ENCODE measurements around the gene TFF3.

TFF3 gene, protein sequence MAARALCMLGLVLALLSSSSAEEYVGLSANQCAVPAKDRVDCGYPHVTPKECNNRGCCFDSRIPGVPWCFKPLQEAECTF

DNA sequence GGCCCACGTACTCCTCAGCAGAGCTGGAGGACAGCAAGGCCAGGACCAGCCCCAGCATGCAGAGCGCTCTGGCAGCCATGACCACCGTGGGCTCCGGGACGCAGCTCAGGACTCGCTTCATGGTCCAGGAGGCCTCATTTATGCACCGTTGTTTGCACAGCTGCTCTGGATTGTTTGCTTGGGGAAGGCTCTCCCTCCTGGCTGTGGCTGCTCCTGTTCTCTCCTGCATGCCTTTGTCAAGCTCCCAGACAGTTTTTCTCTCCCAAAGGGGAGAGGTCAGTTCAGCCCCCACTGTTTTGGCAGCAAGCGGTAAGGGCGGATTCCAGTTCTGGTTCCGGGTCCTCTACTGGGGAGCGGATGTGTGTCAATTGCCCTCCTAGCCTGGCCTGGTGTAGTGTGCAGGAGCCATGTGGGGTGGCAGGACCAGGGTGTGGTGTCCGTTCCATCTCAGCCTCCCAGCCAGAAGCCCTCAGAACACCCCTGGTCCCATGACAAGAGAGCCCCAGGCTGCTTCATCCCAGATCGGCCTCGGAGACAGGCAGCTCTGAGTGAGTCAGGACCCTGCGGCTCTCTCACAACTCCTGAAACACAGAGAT, at the start of gene TFF3:
Gene TFF3, minus strand, starts transcription at position 114 of the 596 bp plus-strand sequence. Its CDS starts 35 bp downstream, at position 79.
- DNase-seq (ENCODE audit: low read depth), result no peak

DNA sequence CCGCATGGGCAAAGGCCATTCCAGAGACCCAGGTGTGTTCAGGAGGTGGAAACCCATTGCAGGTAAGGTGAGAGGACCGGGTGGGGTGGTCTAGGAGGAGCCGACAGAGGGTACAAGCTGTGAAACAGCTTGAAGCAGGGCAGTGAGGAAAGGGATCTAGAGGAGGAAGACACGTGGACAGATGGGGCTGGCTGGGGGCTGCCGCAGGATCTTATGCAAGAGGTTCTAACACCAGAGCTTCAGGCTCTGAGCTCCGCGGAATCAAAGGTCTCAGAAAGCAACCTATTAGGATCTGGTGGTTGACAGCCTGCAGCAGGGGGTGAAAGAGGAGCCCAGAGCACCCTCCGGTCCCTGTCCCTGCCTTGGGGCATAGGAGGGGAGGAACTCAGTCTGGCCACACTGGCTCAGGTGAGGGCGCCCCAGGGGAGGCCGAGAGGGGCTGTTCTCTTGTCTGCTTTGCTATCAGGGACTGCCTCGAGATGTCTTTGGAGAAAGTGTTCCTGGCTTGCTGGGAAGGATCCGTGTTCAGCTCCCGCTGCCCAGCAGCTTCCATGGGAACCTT, 49.2 kb upstream of the TFF3 start:
- DNase-seq (ENCODE audit: low read depth), result no peak

DNA sequence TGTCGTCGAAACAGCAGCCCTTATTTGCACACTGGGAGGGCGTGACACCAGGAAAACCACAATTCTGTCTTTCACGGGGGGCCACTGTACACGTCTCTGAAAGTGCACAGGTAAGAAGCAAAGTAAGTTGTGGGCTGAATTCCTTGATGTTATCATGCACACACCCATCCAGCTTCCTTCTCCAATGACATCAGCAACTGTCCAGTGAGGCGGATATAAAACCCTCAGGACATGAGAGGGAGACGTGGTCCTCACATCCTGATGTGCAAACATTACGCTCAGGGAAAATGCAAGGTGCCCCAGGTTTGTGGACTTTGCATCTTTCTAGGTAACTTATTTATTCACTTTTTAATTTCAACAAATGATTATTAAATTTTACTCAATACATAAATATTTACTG, 48.1 kb upstream of the TFF3 start:
- DNase-seq (ENCODE audit: low read depth), result no peak

DNA sequence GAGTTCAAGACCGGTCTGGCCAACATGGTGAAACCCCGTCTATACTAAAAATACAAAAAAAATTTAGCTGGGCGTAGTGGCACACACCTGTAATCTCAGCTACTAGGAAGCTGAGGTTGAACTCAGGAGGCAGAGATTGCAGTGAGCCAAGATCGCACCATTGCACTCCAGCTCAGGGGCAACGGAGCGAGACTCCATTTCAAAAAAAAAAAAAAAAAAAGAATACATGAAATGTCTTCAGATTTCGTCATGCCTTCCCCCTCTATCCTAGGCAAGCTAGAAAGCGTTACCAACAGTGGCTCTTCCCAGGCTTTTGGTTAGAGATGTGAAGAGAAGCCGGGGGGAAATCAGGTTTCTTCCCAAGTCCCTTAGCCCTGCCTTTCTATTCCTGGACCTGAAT, 47.5 kb upstream of the TFF3 start:
- DNase-seq (ENCODE audit: low read depth), result no peak

DNA sequence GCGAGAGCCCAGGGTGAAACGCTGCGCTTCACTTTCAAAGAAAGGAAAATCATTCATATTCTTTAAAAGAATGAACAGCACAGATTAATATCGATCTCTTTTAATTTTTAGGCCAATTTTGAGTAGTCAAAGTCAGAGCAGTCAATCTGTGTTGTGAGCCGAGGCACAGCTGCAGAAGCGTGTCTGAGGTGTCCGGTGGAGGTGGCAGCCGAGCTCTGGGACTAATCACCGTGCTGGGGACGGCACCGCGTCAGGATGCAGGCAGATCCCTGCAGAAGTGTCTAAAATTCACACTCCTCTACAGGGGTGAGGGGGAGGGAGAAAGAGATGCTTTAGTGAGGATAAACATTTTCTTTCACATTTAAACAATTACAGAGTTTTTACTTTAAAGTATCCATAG, 47.0 kb upstream of the TFF3 start:
- DNase-seq (ENCODE audit: low read depth), result no peak

DNA sequence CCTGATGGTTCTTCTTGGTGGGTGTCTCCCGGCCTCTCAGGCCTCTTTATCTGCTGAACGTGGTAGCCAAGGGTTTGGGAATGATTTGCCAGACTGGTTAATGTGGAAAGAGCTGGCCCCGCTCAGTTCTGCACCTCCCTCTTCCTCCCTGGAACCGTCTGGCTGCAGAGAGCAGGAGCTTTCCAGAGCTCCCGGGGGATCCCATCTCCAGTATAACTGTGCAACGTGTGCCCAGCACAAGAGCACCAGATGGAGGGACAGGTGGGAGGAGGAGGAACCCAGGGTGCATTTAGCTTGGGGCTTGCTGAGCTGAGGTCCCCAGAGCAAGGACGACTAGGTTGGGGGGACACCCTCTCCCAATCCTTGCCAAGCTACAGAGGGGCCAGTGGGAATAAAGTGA, 46.1 kb upstream of the TFF3 start:
- DNase-seq (ENCODE audit: low read depth), result no peak

DNA sequence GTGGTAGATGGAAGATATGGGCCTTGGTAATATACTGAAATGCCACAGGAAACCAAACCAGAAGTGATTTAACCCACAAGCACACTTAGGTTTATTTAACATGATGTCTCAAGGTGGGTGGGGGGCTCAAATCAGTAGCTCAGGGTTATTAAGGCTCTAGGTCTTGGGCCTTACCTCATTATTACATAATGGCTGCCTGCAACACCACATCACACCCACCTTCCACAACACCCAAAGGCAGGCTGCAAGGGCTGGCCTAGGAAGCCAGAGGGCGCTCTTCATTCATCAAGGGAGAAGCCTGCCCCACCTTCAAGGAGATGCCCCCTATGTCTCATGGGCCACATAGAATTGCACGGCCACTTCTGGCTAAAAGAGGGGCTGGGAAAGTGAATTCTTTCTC, 45.1 kb upstream of the TFF3 start:
- no peak for DNase-seq (ENCODE audit: low read depth)

DNA sequence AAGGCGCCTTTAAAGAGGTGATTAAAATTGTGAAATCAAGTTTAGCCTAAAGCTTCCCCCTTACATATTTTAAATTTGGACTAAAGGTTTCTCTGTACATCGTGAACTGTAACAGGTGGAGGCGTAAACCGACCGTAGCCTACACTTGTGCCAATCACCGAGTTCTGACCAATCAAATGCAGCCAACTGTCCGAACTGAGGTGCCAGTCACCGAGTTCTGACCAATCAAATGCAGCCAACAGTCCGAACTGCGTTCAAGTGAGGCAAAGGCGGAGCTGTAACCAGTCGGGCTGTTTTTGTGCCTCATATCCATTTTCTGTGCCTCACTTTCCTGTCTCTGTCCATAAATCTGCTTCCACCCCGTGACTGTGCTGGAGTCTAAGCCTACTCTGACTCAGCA, 43.7 kb upstream of the TFF3 start:
- no peak for DNase-seq (ENCODE audit: low read depth)

DNA sequence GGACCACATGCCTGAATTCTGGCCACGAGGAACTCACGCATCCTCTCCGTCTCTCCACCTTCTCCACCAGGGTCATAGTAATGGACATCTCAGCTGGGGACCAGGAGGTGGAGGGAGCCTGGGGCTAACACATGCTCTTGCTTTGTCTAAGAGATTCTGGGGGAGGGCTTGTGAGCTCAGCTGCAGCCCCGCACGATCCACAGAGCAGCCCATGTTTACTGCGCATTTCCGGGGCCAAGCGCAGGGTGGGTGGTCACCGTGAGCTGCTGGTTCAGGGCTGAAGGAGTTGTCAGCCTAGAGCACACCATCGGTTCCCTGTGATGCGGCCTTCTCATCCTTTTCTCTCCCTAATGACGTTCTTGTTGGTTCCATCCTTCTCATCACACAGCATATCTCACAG, 43.1 kb upstream of the TFF3 start:
- DNase-seq (ENCODE audit: low read depth), result no peak

DNA sequence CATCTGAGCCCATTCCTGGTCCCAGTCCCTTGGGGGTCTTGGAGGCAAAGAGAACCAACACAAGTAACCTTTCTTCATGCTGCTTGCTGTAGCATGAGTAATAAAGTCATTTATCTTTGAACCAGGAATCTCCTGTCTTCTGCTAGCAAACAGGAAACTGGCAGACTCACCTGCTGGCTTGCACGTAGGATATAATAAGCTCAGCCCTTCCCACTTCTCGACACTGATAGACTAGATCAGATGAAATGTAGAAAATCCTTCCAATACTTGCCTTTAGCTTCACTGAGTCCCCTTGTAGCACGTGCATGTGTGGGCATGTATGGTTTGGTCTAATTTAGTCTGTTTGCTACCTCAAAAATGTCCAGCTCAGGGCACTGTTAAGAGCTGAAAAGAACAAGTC, 42.1 kb upstream of the TFF3 start:
- no peak for DNase-seq (ENCODE audit: low read depth)

DNA sequence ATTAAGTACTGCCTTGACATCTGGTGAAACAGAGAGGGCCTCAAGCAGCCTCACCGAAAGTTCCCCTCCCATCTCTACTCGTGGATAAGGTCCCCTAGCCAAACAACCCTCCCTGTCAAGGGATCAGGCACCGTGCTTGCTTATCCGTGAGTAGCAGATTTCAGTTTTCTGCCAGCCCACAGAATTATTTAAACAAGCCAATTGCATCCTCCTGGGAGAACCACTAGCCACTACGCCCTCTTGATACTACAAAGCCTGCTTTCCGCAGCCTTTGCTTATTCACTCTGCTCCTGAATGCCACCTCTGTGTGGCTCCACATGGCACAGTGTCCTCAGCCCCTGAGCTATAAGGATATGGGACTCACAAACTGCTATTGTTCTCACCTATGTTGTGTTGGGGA, 41.4 kb upstream of the TFF3 start:
- no peak for DNase-seq (ENCODE audit: low read depth)

DNA sequence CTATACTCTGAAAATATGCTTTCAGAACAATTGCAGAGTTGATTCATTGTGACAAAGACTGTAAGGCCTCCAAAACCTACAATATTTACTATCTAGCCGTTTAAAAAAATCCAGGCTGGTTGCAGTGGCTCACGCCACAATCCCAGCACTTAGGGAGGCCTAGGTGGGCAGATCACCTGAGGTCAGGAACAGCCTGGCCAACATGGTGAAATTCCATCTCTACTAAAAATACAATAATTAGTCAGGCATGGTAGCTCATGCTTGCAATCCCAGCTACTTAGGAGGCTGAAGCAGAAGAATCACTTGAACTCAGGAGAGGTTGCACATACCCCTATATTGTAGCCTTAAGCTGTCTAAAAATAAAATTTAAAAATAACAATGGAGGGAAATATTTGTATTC, 40.8 kb upstream of the TFF3 start:
- DNase-seq (ENCODE audit: low read depth), result no peak

DNA sequence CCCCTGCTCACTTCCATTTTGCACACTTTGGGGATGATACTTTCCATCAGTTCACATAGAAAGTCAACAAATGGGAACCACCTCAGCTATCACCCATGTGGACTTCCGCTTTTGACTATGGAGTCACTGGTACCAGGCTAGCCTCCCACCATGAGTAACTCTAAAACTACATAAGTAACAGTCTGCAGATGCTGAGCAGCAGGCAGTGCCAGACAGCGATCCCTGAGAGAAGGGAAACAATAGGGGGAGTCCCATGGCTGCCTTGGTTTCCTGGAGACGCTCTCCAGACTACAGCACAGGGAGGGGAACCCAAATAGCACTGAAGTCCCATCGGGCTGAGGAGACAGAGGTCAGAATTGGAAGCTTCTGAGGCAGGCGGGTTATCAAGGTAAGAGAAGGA, 38.4 kb upstream of the TFF3 start:
- no peak for DNase-seq (ENCODE audit: low read depth)

DNA sequence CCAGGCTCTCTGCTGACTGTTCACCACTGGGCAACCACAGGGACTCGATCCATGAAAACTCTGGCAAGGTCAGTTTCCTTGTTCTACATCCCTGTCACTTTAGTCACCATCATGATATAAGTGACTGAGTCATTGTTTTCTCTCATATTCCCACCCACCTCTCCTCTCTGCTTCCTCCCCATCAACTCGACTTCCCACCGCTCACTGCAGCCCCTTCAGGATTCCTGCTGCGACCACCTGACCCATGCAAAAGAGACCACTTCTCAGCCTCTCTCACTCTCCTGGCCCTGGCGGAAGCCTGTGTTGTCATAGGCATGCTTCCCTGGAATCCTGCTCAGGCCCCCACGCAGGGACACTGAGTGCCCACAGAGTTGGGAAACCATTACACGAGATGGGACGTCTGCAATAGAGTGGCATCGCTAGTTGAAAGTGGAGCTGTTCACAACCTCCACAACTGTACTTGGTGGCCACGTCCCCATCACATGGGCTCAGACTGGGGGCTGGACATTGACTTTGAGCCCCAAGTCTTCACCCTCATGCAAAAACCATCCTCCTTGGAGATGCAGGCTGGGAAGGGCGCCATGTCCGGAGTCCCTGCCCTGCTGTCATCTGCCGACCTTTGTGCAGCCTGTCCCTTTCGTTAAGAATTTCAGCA, 37.4 kb upstream of the TFF3 start:
- no peak for DNase-seq (ENCODE audit: low read depth)

DNA sequence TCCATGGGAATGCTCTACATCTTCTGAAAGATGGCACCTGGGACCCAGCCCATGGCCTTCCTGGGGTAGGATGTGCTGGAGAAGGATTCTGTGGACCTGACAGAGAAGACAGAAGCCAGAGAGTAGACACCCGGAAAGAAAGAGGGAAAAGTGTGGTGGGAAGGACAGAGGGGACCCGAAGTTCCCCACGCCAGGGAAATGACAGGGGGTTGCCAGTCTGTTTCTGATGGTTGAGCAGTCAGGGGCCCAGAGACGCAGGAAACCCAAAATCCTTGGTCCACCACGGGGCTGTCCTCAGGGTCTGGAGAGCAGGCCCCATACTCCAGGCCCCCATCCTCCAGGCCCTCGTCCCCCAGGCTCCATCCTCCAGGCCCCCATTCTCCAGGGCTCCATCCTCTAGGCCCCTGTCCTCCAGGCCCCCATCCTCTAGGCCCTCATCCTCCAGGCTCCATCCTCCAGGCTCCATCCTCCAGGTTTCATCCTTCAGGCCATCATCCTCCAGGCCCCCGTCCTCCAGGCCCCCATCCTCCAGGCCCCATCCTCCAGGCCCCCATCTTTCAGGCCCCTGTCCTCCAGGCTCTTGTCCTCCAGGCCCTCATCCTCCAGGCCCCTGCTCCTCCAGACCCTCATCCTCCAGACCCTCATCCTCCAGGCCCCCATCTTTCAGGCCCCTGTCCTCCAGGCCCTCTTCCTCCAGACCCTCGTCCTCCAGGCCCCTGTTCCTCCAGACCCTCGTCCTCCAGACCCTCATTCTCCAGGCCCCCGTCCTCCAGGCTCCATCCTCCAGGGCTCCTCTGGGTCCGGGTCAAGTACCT, 36.6 kb upstream of the TFF3 start:
- no peak for DNase-seq (ENCODE audit: low read depth)

DNA sequence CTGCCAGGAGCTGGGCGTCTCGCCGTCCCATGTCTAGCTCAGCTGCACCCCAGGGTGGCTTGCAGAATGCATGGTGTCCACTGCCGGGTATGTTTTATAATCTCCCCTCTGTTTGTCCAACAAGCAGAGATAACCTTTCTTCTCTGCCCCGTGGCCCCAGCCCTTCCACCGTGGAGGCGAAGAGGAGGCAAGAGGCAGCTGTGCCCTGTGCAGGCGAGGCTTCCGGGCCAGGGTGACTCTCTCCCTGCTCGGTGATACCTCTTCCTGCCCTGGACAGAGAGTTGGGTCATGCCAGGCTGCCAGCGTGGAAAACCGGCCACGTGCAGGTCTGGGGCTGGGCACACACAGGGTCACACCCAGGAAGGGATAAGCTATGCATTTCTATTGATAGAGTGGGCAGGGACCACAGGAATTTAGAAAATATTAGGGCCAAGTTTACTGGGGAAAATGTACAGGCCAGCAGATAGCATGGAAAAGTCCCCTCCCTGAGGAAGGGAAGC, 35.8 kb upstream of the TFF3 start, which contains the start of gene TFF2:
Gene TFF2, minus strand, starts transcription at position 68 of the 500 bp plus-strand sequence. Its CDS starts 37 bp downstream, at position 31.
- DNase-seq (ENCODE audit: low read depth), result no peak

DNA sequence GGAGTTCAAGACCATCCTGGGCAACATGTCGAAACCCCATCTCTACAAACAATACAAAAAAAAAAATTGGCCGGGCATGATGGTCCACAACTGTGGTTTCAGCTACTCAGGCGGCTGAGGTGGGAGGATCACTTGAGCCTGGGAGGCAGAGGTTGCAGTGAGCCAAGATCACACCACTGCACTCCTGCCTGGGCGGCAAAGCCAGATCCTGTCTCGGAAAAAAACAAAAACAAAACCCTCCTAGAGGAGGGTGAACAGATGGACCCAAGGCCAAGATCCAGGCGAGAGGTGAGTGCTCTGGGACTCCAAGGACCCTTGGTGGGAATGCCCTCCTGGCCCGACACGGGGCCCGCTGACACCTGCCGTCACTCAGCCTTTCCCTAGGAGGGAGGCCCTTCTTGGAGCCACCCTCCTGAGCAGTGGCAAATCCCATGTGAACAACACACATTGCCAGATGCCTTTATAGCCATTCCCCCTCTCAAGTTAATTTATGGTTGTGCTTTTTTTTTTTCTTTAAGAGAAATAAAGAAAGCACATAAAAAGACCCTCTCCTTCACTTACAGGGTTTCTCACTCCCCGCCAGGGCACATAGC, 35.2 kb upstream of the TFF3 start:
- no peak for DNase-seq (ENCODE audit: low read depth)

DNA sequence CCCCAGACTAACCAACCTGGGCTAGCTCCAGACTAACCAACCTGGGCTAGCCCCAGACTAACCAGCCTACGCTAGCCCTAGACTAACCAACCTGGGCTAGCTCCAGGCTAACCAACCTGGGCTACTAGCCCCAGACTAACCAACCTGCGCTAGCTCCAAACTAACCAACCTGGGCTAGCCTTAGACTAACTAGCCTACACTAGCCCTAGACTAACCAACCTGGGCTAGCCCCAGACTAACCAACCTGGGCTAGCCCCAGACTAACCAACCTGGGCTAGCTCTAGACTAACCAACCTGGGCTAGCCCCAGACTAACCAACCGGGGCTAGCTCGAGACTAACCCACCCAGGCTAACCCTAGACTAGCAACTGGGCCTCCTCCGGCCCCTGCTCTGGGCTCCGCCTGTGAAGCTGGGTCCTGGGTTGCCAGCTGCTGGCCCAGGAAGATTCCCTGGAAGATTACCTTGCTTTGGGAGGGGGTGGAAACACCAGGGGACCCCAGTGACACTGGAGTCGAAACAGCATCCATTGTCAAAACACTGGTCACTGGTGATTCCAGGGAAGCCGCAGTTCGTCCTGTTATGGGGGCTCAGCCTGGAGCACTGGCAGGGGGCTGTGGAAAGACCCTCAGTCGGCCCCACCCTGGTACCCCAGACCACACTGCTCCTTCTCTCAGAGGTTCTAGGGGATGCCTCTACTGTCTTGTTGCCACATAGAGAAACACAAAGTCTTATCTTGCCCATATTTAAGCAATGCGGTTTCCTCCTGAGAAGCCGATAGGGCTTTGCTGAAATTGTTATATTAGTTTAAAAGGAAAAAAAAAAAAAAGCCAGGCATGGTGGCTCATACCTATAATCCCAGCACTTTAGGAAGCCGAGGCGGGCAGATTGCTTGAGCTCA, 34.5 kb upstream of the TFF3 start:
- no peak for DNase-seq (ENCODE audit: low read depth)

DNA sequence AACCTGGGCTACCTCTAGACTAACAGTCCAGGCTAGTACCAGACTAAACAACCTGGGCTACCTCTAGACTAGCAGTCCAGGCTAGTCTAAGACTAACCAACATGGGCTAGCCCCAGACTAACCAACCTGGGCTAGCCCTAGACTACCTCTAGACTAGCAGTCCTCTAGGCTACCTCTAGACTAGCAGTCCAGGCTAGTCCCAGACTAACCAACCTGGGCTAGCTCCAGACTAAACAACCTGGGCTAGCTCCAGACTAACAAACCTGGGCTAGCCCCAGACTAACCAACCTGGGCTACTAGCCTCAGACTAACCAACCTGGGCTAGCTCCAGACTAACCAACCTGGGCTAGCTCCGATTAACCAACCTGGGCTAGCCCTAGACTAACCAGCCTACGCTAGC, 33.6 kb upstream of the TFF3 start:
- DNase-seq (ENCODE audit: low read depth), result no peak

DNA sequence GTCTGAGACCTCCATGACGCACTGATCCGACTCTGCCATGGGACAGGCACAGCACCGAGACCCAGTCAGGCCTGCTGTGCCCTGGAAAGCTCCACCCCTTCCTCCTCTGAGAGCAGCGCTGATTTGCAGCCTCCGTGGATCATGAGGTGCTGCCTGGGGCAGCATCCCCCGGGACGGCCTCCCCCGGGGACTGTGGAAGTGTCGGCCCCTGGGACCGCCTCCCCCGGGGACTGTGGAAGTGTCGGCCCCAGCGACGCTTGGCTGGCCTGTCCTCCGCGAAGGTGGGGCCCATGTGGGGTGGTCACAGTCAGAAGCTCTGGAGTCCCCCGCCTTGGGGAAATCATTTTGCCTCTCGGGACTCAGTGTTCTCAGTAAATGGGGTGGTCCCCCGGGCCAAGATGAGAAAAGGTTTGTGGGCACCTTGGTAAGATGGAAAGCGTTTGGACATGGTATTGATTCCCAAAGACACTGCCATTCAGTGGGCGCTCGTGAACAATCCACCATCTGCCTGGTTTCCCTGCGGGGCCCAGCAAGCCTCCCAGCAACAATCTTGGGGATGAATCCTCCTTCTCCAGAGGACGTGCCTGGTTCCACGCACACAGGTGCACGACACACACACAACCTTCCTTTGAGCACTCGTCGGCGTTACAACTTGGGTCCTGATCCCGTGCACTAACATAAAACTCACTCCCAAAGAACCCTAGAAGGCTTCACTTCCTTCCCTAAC, 32.6 kb upstream of the TFF3 start:
- no peak for DNase-seq (ENCODE audit: low read depth)

Measured in amniotic epithelial cell (primary cell).